Measurements from ENCODE around the gene ITPR3.

ITPR3 gene

DNA sequence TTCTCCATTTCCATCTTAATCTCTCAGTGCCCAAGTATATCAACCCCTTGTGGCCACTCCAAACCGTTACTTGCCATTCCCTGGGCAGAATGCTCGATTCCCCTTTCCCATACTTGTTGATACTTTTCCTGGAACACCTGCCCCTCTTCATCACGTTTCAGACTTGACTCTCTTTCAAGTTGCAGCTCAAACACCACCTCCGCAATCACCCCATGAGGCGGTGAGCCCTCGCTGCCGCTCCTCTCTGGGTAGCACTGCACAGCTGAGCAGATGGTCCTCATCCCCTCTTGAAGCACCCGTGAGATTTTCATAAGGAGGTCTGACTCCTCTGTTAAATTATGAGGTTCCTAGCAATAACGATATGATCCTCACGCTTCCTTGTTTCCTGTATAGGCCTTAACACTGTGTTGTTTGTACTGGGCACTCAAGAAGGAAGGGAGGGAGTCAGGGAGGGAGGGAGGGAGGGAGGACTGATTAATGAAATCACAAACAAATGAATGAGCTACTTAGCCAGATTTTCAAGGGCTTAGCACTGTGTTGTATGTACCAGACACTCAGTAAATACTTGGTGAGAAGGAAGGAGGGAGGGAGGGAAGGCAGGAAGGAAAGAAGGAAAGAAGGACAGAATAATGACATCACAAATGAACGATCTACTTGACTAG lies 98.3 kb downstream of the ITPR3 start:
- DNase-seq (ENCODE audit: low spot score): no peak

DNA sequence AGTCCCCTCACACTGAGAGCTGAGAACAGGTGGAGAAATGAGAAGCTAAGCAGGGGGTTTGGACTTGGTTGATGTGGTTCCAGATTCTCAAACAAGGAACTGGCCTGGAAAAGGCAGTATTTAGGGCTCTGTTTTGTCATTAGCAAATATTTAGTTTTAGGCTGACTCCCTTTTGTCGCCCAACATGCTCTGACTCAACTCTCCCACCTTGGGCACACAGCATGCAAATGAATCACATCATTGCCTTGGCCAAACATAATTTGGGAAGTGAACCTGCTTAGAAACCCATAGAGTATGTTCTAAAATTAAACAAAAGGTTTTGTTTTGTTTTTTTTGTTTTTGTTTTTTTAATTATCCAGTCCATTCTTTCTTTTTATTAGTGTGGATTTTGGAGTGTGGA lies 99.9 kb downstream of the ITPR3 start:
- no peak for DNase-seq (ENCODE audit: low spot score)

DNA sequence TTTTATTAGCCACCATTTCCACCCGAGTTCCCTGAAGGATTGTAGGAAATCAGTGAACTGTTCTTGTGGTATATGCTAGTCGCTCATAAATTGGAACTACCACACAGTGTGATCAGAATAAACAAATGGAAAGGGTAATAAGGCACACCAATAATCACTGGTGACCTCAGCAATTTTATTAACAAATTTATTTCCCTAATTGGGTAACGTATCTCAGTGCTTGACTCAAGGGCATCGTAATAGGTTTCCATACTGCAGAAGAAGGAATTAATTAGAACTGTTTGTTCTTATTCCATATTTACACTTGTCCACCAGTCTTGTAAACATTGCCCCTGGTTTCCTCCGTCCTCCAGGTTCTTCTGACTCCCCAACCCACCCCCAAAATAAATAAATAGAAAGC lies 100.4 kb downstream of the ITPR3 start:
- no peak for DNase-seq (ENCODE audit: low spot score)

DNA sequence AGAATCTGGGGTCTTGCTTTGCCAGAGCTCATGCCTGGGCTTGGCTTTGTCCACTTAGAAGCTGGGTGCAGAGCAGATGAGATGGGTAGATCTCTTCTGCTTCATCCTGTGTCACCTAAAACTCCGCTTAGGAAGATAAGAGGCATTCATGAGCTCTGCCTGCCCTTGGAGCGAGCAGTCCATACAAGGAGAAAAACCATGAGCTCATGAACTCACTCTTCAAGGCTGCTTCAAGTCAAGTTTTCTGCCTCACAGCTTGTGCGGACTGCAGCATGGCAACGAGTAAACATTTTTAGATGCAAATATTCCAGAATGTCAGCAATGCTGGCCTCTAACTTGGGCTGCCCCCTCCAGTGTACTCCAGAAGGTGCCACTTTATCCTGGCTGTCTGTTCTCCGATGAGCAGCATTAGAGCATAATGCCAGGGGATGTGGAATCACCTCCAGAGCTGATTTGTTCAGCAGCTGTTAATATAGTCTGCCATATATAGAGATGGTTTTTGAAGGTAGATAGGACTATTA lies 101.0 kb downstream of the ITPR3 start:
- DNase-seq (ENCODE audit: low spot score): no peak

DNA sequence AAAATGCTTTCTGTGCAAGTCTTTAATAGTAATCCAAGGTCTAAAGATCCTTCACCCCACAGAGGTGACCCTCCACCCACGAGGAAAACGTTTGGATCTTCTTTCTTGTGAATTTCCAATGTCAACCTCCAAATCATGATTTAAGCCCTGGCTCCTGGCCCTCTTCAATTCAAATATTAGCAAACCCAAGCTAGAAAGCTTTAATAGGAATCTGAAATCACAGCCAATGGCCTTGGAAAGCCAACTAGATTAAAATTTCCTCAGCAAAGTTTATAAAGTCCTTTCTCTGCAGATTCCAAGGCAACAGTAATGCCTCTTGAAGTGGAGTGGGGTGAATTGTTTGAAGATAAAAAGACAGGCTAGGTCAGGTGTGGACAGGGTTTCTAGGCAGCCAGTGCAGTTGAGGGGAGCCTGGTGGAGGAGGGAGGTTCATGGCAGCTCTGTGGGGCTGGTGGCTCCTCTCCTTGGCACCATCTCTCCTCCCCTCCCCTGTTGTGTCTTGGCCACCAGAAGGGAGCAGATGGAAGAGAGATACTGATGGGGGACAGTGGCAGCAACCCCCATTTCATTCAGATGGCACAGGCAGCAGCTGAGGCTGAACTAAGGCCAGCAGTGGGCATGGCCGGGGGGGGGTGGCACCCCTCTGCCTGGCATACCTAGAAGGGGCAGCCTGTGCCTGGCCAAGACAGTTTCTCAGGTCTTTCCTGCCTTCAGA lies 102.4 kb downstream of the ITPR3 start:
- no peak for DNase-seq (ENCODE audit: low spot score)

DNA sequence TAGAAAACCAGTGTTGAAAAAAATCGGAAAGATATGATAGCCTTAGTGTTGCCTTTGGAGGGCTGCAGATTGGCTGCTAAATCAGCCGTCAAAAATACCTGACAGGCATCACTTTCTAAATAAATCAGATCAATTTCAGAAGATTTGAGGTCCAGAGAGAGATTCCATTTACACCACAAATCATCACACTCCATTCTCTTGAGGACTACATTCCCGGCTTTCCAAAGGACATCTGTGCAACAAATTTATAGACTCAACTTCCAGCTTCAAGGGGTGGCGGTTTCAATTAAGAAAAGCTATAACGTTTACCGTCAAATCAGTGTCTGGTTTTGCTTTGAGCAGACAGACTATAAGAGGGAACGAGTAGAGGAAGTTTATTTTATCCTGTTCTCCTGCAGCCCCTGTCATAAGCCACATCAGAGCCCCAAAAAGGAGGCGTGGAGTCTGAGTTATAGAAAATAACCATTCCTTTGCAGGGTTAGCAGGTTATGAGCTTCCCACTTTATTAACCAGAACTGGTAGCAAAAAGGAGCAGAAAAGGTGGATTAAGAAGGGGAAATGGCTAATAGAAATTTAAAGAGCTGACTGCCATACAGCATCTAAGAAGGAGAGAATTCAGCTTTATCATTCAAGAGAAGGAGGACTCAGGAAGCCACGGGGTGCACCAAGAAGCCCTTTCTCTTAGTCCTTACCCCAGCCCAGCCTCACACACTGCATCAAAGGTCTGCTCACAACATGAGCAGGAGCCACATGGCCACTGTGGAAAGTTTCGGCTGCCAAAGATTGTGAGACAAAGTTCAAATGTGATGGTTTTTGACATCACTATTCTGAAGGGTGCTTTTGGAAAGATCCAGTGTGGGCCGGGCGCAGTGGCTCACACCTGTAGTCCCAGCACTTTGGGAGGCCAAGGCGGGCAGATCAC lies 103.2 kb downstream of the ITPR3 start:
- no peak for DNase-seq (ENCODE audit: low spot score)

DNA sequence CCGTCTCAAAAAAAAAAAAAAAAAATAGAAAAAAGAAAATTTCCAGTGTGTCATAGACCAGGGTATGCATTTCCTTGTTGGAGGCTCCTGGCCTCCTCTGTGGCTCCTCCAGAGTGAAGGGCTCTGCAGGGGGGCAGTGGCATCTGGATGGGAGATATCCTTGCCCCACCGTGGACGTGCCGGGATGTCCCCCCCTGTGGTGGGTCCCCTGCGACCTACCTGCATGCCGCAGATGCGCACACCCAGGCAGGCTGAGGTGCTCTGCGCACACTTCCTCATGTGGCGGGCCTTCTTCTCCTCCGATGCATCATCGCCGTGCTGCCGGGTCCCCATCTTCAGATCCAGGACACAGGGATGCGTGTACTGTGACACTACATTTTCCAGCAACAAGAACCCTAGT lies 104.1 kb downstream of the ITPR3 start:
- DNase-seq (ENCODE audit: low spot score): no peak

DNA sequence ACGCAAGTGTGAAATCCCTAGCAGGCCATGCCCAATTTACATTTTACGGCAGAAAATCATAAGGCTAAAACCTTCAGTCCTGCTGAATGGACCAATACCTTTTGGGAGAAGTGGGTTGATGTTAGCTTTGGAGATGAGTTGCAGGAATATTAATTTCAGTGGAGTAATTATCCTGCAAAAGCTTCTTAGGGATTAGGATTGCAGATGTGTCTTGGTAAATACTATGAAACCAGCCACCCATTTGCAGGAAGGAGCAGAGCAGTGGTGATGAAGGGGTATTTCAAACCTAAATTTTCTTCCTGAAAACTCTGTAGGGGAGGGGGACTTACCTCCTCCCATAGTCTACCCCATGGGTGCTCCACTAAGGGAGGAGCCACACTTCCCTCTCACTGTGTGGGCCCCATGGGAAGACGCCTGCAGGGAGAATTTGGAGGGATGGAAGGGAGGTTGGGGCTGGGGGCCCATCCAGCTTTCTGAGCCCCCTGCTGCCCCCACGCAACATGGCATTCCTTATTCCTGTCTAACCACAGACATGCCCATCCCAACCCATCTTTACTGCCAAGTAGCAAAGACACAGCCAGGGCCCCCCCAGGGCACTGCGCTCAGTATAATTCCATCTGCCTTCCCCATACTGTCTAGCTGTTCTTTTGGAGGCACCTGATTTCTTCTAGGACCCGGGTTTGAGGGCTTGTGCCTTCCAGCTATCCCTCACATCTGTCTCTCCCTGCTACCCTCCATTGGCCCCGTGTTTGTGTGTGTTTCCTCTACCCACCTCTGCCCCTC lies 105.0 kb downstream of the ITPR3 start:
- no peak for DNase-seq (ENCODE audit: low spot score)

DNA sequence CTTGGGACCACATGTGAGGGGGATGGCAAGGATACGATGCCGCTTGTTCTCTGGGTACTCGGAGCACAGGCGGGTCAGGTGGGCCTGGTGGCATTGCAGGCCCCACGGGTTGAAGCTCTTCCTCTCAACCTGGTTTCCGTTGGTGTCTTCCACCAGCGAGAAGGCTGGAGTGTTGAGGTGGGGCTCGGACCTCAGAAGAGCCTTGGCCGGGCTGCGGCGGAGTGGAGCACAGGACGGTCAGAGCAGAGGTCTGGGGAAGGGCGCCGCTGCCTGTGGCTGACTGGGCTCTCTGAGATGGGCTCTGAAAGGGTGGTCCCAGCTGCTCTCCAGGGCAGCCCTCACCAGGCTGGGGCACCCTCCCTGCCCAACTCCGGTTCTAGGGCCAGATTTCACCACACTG lies 105.6 kb downstream of the ITPR3 start:
- DNase-seq (ENCODE audit: low spot score): no peak

DNA sequence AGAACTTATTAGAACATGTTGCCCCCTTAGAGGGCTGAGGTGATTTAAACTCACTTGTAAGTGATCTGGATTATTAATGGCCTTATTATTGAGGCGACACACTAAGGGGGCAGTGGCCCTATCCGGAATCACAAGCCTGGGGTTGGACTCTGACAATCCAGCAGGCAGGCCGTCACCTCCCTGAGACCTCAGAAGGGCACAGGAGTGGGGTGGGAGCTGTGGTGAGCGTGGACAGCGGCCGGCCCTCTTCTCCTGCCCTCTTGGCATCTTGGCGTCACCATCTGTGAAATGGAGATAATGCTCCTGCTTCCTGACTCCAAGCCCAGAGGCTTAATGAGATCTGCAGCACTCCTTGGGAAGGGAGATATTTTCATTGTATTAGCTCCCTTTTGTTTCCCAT lies 106.0 kb downstream of the ITPR3 start:
- no peak for DNase-seq (ENCODE audit: low spot score)

DNA sequence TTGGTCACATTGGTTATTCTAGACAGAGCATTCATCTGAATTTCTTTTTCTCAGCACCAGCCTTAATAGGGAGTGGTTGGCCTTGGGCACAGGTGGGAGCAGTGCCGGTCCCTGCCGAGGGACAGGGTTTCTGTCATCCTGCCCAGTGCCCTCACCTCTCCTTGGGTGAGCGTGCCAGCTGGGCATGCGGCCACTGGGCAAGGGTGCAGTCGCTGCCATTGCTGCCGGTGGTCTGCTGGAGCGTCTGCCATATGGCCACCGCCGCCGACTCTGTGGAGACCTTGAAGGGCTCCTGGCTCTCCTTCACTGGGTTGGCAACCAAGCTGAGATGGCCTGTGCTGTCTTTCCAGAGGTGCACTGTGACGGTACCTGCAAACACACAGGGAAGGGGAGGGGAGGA lies 106.8 kb downstream of the ITPR3 start:
- DNase-seq (ENCODE audit: low spot score): no peak

DNA sequence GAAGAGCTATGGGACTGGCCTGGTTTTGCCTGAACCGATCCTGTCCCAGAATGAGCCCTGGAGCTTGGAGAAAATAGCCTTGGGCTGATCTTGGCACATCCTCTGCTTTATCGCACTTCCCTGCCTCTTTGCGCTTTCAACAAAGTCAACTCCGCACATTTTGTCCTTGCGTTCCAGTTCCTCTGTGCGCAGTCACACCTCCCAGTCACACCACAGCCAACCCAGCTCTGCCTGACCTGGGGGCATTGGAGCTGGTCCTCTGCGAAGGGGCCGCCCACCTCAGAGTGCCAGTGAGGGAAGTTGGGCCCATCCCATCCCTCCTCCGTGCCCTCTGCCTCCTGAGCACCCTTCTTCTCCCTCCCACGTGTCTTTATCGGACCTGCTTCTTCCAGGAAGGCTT lies 107.3 kb downstream of the ITPR3 start:
- DNase-seq (ENCODE audit: low spot score): no peak

DNA sequence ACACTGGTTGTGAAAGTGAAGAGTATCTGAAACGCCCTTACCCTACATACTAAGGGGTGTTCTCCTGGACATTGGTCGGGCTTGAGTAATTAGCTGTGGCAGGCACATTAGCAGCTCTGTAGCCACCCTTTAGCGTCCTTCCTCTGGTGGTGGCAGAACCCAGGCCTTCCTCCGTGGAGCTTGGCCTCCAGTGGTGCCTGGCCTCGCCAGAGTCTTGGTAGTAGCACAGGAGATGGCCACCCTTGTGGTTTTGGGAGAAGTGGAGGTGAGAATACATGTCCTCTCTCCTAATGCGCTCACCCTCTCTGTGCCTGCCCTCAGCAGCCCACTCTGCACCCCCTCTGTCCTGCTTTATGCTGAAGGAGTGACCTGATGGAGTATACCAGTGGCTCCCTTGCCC lies 107.9 kb downstream of the ITPR3 start:
- no peak for DNase-seq (ENCODE audit: low spot score)

DNA sequence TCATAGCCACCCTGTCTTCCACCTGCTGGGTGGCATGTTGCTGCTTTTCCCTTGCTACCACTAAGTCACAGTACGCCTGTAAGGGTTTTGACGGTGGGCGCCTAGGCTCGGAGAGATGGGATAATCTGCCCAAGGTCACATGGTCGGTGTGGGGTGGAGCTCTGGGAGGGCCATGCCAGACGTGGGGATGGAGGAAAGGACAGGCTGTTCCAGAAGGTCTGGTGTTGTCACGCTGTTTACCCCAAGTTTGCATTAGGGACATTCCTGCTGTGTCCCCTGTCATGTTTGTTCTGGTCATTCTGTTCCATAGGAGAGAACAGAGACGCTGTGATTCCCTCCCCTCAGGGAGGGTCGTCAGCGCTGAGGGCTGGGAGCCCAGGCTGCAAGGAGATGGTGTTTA lies 109.5 kb downstream of the ITPR3 start:
- DNase-seq (ENCODE audit: low spot score): no peak

DNA sequence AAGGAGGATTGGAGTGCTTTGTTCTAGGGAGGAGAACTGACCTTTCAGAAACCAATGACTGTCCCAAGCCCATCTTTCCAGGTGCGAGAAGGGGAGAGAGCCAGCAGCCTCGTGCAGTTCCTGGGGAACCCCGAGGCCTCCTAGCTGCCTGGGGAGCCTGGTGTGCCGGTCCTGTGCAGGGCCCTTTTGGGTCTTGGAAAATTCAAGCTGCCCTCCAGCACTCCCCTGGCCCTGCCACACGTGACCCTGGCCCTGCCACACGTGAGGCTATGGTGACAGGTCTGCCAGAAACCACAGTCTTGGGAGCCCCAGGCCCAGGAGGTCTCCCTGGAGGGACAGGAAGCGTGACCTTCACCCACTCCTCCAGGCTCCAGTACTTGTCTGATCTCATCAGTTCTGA lies 109.9 kb downstream of the ITPR3 start:
- DNase-seq (ENCODE audit: low spot score): no peak

DNA sequence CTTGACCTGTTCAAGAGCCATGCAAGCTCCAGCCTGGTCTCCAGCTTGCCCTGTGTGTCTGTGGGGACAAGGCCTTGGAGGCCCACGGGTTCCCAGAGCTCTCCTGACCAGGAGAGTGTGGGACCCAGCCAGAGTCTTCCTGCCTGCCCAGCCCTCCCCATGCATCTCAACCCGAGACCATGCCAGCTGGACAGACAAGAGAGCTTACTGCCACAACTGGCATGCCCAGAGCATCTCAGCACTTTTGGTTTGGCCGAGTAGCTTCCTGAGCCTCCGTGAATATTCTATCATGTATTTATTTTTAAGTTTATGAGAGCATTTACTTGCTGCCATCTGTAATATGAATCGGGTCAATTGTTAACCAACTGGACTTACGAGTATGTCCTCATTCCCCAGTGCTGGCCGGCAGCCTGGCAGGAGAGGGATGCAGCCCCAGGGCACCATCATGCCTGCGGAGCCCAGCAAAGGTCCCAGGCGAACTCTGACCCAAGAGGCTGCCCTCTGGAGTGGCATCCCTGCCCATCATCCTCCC lies 110.7 kb downstream of the ITPR3 start:
- no peak for DNase-seq (ENCODE audit: low spot score)

DNA sequence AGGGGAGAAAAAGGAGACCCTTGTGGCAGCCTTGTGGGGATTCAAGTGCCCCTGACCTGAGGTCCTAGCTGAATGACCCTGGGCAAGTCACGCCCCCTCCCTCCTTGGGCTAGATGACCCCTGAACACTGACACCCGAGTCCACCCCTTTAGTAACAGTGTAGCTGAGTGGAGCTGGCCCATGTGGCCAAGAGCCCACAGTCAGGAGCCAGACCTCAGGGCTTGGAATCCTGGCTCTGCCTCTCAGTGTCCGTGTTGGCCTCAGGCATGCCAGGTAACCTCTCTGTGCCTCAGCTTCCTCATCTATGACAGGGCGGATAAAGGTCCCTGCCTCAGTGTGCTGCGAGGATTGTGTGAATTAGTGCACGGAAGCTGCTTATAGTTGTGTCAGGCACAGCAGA lies 111.3 kb downstream of the ITPR3 start:
- no peak for DNase-seq (ENCODE audit: low spot score)

DNA sequence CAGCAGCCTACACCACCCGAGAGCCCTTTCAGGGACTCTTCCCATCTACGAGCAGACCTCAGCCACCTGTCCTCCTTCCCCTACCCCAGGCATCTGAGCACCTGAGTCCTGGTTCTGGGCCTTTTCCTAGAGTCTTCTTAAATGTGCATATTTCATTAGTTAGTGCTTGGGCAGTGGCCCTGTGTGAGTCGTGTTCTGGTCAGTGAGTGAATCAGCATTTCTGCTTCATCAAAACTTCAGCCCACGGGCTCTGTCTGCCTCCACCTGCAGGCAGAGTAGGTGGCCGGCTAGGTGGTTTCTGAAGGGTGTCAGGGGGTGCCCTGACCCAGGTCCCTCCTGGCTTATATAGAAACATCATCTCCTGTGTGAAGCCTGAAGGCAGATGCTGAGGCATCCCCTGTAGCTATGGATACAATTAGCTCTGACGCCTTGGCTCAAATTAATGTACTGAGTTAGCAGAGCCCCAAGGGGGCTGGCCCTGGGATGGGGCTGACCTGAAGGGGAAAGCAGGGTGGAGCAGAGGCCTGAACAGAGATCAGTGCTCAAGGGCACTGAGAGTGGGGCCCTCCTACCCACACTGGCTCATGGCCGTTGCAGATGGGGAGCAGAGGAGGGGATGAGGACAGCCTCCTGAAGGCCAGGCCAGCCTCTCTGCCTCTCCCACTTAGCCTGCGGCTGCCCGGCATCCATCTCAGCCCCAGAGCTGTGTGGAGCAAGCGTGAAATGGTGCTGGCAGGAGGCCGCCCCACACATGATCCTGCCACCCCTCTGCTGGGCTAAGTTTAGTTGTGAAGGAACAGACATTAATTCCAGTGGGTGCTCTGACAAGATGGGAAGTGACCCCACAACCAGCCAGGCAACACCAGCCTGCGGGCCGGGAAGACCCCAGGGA lies 111.9 kb downstream of the ITPR3 start:
- no peak for DNase-seq (ENCODE audit: low spot score)

DNA sequence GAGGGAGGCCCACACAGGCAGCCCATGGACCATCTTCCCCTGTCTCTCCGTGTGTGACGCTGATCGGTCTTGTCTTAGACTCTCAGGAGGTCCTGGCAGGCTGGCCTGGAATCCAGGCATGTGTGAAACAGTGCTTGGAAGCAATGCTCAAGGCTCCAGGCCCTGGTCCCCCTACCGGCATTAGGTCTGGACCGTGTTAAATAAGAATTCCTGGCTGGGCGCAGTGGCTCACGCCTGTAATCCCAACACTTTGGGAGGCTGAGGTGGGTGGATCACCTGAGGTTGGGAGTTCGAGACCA lies 112.5 kb downstream of the ITPR3 start:
- no peak for DNase-seq (ENCODE audit: low spot score)

DNA sequence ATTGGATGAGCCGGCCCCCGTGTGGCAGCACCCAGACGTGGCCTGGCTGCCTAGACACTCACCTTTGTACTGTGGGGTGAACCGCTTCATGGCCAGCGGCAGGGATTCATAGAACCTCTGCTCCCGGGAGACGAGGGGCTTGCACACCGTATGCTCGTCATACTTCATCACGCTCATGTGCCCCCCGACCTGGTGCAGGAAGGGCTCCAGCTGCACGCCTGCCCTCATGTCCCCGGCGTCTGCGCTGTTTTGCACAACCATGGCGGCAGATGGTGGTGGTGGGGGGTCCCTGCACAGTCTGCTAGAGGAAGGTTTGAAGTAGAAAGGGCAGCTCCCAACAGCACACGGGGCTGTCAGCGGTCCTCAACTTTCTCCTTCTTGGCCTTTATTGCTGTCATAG lies 114.1 kb downstream of the ITPR3 start:
- DNase-seq (ENCODE audit: low spot score): no peak
